GM18517 (cell line): Measurements from ENCODE around the gene RNF32.

Experiments used
- ATAC-seq: cut with Tn5 transposase; IDR thresholded peaks from one replicate; pipeline ENCODE4 v1.9.1; 2021; ENCODE audit warnings: mild to moderate bottlenecking, moderate library complexity; ENCODE audit not compliant: unreplicated experiment

Gene RNF32

DNA sequence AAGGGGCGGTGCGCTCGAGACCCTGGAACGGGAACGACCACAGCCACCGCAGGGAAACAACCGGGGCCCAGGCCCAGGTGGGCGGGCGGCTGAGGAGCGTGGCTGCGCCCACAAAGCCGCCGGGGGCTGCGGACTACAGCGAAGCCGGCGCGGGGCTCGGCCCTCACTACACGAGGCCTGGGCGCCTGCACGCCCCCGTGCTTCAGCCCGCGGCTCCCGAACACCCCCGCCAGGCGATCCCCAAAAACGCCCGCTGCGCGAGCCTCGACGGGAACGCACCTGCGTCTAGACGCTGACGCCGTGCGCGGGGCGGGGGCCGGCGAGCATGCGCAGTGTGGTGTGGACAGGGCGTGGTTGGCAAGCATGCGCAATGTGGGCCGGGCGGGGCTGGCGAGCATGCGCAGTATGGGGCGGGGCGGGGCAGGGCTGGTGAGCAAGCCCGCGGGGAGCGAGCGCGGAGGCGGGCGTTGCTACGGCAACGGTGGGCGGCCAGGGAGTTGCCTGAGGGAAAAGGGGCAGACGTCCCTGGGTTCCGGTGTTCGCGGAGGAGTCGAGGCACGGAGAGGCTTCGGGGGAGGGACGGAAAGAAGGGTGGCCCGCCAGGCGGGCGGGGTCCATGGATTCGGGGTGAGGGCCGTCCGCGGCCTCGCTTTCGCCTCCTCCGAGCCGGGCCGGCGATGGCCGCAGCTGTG, at the start of gene RNF32:
Gene RNF32 (plus strand): TSS at position 518 of the 692 bp plus-strand sequence. CDS start 3,104 bp downstream, outside the sequence.
- ATAC-seq, result peak; percentile 71

- no peak for ATAC-seq
Measured at GRCh38 chr7:156592155-156592884, 48.3 kb upstream of the RNF32 start.

- no peak for ATAC-seq
Measured at GRCh38 chr7:156594283-156595080, 46.1 kb upstream of the RNF32 start.

DNA sequence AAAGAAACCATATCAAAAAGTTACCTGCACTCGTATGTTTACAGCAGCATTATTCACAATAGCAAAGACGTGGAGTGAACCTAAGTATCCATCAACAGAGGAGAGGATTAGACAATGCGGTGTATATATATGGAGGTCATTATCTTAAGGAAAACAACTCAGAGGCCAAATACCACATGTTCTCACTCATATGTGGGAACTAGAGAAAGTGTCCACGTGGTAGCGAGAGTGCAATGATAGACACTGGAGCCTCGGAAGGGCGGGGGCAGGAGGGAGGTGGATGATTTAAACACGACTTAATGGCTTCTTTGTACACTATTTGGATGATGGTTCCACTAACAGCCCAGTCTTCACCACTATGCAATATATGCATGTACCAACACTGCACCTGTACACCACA, 40.1 kb upstream of the RNF32 start:
- ATAC-seq, result no peak

DNA sequence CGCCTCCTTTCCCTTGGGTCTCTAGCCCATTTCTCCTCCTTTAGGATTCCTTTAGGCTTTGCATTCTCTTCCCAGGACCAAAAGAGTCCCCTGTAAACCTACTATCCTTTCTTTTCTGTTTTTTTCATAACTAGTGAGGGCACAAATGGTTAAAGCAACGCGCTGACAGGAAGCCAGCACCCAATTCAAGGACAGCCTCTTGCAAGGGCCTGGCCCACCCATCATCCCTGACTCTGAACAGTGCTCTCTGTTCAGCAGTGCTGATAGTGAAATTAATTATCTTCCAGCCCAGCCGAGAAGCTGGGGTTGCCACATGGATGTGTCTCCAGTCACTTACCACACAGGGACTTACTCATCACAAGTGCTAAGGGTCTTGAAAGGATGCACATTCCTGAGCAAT, 38.3 kb upstream of the RNF32 start:
- ATAC-seq, result no peak

DNA sequence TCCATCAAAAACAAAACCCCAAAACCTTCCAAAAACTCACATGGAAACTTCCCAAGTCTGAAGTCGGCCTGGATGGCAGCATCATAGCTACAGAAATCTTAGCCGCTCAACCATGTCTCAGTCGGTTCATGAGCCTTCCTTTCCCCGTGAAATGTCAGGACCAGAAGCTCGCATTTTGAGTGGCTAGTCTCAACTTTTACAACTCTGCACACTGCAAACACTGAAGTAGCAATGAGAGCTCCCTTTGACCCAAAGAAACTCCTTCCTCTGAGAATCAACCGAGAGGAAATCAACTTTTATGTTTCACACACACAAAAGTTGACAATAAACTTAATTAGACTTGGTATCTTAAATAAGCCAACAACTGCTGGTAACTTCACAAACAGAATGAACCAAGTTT, 37.6 kb upstream of the RNF32 start:
- no peak for ATAC-seq

DNA sequence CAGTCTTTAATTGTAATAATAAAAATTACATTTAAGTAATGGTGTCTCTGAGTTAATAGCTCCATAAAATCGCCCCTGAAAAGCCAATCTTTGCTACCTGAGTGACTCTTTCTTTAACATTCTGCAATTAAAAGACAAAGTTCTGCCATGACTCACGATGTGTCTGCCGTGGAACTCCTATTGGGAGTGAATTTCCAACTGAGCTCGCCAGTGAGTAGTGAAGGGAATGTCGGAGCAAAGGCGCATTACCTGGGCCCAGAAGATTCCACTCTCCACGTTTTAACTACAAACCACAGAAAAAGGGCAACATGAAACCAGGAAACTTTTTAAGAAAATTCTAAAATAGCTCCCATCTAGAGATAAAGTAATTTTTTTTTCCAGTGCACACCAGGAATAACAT, 36.9 kb upstream of the RNF32 start:
- ATAC-seq, result no peak

DNA sequence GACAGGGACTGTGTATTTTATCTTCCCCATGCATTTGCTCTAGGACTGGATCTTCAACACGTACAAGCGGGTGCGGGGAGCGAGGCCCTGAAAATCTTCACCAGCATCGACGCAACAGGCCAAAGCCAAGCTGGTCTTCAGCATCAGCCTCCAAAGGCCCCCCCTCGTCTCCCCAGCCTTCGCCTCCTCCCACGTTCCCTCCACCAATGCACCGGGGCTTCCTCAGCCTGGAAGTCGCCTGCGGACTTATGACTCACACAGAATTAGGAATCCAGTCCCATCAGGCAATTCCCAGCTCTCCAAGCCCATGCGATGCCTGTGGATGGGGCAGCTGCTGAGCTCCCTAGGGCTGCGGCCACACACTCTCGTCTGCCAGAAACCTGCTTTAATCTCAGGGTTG, 36.3 kb upstream of the RNF32 start:
- no peak for ATAC-seq

DNA sequence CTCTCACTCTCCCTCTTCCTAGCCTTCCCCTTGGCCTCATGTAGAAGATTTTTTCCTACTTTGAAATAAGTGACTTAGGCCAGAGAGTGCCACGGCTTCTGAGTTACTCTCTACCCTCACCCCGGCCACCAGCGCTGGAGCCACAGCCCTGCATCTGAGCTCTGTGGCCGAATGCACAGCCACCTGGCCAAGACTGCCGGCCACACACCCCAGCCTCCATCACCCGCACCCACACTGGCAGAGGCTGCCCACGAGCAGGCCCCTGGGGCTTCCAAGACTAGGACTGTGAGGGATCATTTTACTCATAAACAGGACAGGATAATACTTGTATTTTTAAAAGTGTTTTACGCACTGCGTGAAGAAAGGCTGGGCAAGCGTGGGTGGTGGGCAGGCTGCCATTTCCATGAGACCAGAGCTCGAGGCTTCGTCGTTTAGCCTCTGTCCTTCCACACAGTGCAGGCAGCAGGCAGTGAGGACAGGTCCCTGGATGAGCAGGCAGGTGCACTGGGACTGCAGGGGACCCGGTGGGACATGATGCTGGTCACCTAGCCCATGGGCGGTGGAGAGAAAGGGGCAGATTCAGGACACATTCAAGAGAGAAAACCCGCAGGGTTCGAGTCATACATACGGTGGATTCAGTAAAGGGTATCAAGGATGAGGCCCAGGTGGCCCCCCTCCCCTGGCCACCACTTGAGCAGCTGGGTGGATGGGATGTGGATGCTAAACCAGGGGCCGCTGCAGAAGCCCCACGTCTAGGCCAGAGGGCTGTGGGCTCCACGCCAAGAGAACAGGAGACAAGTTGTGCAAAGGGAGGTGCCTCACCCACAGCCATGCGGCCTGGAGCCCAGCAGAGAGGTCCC, 35.5 kb upstream of the RNF32 start:
- ATAC-seq, result no peak

GRCh38 chr7:156606135-156606534, 34.4 kb upstream of the RNF32 start:
- ATAC-seq, result no peak

- no peak for ATAC-seq
Measured at GRCh38 chr7:156606691-156607331, 33.8 kb upstream of the RNF32 start.

DNA sequence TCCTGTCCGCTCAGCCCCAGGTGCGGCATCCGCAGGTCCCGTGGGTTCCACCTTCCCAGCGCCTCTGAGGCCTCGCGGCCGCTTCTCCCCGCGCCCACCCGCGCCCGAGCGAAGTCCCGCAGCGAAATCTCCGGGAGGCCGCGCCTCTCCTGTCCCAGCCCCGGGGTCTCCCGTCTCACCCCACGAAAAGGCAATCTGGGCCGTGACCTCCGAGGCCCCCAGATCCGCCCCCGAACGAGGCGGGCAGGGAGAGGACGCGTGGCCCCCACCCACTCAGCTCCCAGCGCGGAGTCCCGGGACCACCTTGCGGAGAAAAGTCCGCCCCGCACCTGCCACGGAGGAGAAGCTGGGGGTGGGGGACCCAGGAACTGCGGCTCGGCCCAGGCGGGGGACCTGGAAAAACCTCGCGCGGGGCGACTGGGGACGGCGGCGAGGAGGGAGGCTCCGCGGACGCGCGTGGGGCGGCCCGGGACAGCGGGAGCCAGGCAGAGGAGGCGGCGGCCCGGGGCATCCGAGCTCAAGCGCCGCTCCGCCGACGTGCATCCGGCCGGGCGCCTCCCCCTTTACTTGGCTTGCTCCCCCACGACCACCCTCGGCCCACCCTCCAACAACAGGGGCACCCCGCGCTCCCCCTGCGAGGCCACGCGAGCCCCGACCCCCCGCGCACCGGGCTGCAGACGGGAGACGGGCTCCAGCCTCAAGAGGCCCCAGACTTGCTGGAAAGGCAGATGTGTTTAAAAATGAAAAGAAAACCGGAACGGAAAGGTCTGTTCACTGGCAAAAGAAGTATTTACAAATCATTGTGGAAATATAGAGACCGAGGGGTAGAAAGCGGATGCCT, 33.0 kb upstream of the RNF32 start:
- ATAC-seq, result no peak

- no peak for ATAC-seq
Measured at GRCh38 chr7:156608173-156608478, 32.4 kb upstream of the RNF32 start.

- no peak for ATAC-seq
Measured at GRCh38 chr7:156609010-156609877, 31.3 kb upstream of the RNF32 start.

DNA sequence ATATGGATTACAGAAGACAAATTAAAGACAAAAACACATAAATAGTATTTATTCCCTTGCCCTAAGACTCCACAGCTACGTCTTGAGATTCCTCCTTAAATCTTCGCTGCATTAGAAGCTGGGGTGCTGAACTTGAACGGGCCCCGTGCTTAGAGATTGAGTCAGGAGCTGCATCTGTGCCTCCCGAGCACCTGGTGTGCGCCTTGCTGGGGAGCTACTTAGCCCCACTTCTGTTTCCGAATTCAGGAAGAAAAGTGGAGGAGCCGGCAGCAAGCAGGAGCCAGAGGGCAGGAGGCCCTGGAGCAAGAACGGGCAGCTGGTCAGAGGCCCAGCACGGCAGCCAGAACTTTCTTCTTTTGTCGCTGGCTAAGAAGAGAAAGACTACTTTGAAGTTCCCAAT, 30.4 kb upstream of the RNF32 start:
- ATAC-seq, result no peak

DNA sequence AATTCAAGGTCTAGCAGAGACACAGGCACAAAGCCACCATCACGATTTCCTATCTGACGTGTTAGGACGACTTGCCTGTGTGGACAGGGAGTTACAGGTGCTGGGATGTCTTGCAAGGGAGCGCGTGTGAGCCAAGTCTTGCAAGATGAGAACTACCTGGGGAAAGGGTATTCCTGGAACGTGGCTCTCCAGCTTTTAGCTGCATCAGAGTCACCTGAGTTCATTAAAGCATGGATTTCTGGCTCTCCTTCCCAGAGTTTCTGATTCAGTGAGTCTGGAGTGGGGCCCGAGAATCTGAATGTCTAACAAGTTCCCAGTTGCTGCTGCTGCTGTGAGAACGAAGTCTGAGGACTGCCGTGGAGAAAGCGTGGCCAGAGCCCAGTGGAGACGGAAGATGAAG, 30.0 kb upstream of the RNF32 start:
- ATAC-seq, result no peak

GRCh38 chr7:156611014-156612010, 29.3 kb upstream of the RNF32 start:
- ATAC-seq, result no peak
